ENCODE data around the gene PSMA5.

PSMA5 gene

DNA sequence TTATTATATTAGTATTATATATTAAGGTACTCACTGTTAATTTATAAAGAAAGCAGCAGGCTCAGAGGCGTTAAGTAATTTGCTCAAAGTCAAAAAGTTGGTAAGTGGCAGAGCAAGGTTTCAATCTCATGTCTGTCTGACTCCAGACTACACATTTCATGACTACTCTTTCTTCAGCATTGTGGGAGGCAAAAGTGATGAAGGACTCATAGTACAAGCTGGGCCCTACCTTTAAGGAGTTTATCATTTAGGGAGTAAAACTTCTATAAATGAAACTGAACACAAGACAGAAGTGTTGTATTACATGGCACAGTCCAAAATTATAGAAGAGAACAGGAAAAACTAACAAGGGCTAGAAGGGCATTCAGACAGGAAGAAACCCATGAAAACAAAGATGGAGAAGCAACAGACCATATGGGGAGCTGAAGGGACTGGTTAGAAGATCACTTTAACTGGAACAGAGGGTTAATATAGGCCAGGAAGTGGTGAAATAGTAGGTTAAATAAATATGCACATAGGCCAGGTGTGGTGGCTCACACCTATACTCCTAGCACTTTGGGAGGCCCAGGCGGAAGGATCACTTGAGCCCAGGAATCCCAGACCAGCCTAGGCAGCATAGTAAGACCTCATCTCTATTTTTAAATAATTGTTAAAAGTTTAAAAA, 40.1 kb downstream of the PSMA5 start:
- no peak for DNase-seq (ENCODE audit: low read depth)
- no peak overlapping the region for H3K4me3 ChIP-seq (ENCODE audit: low read depth, low read length)
- TF ChIP-seq, protein P1, sequence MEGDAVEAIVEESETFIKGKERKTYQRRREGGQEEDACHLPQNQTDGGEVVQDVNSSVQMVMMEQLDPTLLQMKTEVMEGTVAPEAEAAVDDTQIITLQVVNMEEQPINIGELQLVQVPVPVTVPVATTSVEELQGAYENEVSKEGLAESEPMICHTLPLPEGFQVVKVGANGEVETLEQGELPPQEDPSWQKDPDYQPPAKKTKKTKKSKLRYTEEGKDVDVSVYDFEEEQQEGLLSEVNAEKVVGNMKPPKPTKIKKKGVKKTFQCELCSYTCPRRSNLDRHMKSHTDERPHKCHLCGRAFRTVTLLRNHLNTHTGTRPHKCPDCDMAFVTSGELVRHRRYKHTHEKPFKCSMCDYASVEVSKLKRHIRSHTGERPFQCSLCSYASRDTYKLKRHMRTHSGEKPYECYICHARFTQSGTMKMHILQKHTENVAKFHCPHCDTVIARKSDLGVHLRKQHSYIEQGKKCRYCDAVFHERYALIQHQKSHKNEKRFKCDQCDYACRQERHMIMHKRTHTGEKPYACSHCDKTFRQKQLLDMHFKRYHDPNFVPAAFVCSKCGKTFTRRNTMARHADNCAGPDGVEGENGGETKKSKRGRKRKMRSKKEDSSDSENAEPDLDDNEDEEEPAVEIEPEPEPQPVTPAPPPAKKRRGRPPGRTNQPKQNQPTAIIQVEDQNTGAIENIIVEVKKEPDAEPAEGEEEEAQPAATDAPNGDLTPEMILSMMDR (IDR thresholded peaks at IDR 0.05; ENCODE audit: low read depth, low read length, missing control alignments): no peak

DNA sequence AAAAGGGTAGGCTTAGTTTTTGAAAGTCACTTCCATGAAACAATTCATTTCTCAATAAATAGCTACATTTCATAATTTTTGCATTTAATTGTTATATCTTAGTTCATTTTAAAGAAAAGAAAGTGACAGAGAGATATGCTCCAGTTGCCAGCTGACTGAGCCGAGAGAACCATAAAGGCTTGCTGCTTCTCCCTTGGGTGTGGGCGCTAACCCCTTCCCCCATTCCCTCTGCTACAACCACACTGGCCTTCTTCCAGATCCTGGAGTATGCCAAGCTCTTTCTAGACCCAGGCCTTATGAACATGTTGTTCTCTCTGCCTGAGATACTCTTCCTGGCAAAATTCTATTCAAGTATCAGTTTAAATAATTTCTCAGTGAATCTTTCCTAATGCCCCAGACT, 40.8 kb downstream of the PSMA5 start:
- H3K4me3 ChIP-seq (ENCODE audit: low read depth, low read length): no peak overlapping the region
- TF ChIP-seq, protein P1 (IDR thresholded peaks at IDR 0.05; ENCODE audit: low read depth, low read length, missing control alignments): no peak
- no peak for DNase-seq (ENCODE audit: low read depth)

DNA sequence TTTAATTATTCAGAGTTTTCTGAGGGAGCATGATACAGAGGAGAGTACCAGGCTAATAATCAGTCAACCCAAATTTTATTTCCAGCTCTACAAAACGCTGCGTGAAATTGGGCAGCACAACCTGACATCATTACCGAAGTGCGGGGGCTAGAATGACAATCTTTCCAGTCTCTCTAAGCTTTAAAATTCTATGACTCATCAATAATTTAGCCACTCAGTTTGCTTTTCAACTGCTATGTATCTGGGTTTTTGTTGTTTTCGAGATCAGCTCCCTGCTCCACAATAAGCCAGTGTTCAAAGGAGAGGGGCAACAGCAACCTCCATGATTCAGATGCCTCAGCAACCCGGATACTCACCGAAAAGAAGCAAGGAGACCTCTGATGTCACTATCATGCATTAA, 42.4 kb downstream of the PSMA5 start:
- H3K4me3 ChIP-seq (ENCODE audit: low read depth, low read length): no peak overlapping the region
- TF ChIP-seq, protein P1 (IDR thresholded peaks at IDR 0.05; ENCODE audit: low read depth, low read length, missing control alignments): no peak
- DNase-seq (ENCODE audit: low read depth): no peak

DNA sequence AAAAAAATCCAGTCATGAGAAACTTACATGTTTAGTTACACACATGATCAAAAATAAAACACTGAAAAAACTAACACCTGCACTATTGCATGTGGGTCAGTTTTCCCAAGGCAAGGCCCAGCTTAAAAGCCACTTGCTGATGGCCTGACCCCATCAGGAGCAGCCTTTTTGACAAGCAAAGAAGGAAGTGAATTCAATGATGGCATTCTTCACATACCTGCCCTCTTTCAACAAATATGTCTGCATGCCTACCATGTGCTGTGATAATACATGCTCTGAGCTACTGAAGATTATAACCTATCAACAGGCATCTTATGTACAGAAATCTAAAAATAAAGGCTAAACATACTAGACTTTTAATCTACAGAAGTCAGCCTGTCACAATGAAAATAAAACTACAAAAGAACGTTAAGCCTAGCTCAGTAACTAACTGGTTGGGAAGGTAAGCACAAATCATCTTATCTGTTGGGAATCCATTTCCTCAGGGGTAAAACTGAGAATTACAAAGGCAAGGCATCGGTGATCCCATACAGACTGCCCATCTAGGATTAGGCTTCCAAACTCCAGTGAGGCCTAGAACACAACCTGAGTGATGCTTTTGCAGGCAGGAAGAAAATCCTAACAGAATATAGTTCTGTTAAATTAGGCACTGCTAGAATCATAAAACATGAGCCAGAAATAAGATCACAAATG, 43.0 kb downstream of the PSMA5 start:
- DNase-seq (ENCODE audit: low read depth): no peak
- H3K4me3 ChIP-seq (ENCODE audit: low read depth, low read length): no peak overlapping the region
- TF ChIP-seq, protein P1 (IDR thresholded peaks at IDR 0.05; ENCODE audit: low read depth, low read length, missing control alignments): no peak

DNA sequence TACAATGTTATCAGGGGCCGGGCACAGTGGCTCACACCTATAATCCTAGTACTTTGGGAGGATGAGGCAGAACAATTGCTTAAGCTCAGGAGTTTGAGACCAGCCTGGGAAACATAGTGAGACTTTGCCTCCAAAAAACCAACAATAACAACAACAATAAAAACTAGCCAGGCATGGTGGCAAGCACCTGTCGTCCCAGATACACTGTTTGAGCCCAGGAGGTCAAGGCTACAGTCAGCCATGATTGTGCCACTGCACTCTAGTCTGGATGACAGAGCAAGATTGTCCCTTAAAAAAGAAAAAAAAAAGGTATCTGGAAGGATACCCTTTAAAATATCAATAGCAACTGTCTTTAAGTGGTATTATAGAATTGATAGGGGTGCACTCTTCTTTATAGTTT, 44.7 kb downstream of the PSMA5 start:
- H3K4me3 ChIP-seq (ENCODE audit: low read depth, low read length): no peak overlapping the region
- TF ChIP-seq, protein P1 (IDR thresholded peaks at IDR 0.05; ENCODE audit: low read depth, low read length, missing control alignments): no peak
- no peak for DNase-seq (ENCODE audit: low read depth)

DNA sequence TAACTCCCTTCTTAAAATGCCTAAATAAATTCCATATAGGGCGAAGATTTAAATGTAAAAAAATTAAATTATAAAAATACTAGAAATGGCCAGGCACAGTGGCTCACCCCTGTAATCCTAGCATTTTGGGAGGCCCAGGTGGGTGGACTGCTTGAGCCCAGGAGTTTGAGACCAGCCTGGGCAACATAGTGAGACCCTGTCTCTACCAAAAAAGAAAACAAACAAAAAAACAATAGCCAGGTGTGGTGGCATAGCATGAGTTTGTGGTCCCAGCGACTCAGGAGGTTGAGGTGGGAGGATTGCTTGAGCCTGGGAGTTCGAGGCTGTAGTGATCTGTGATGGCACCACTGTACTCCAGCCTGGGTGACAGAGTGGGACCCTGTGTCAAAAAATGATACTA, 46.3 kb downstream of the PSMA5 start:
- no peak for DNase-seq (ENCODE audit: low read depth)
- no peak overlapping the region for H3K4me3 ChIP-seq (ENCODE audit: low read depth, low read length)
- TF ChIP-seq, protein P1 (IDR thresholded peaks at IDR 0.05; ENCODE audit: low read depth, low read length, missing control alignments): no peak

DNA sequence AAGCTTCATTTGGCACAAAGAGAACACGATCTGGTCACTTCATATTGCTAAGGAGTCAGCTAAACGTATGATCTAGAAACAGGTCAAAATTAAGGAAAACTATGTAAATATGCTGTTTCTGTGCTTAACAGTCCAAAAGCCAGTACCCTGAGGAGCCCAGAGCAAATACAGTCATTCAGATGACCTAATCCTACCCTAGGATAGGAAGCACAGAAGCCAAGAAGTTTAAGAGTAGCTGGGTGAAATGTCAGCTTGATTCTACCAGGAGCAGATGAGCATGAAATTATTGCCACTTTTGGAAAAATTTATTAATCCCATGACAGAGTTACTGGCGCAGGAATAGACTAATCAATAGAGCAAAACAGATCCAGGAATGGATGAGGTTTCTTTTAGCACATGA, 46.8 kb downstream of the PSMA5 start:
- DNase-seq (ENCODE audit: low read depth): no peak
- H3K4me3 ChIP-seq (ENCODE audit: low read depth, low read length): no peak overlapping the region
- TF ChIP-seq, protein P1 (IDR thresholded peaks at IDR 0.05; ENCODE audit: low read depth, low read length, missing control alignments): no peak
